Mucosa of descending colon (tissue), 3 donors: ENCODE measurements around the gene MYB. TPM values are rescaled to one million over a fixed set of nuclear protein-coding genes. Genes with fewer than 3 reads are reported as not detected.
"Not testable (repeated sequence)": the region's sequence is repeated elsewhere in the genome, so short reads cannot be mapped to it uniquely, and the experiment has no call there.

ENCODE experiments used
- ATAC-seq: fragments of 200-7000 bp; cut with Tn5 transposase; one replicate; pipeline ENCODE4 v1.9.1; 2020; ENCODE audit warnings: mild to moderate bottlenecking, moderate library complexity
- DNase-seq, 3 donors: peaks; one replicate each; pipeline ENCODE4 v3.0.0-alpha.2; 2020
- H3K36me3 ChIP-seq: fragments of 200-600 bp; one replicate; pipeline ENCODE4 v1.8.0; 2021; ENCODE audit warnings: low read depth, mild to moderate bottlenecking
- H3K4me1 ChIP-seq: fragments of 200-600 bp; one replicate; pipeline ENCODE4 v1.8.0; 2021; ENCODE audit warnings: low read depth, mild to moderate bottlenecking
- H3K4me3 ChIP-seq: fragments of 200-600 bp; one replicate; pipeline ENCODE4 v1.8.0; 2021; ENCODE audit warnings: mild to moderate bottlenecking
- H3K9me3 ChIP-seq: fragments of 200-600 bp; one replicate; pipeline ENCODE4 v1.8.0; 2021; ENCODE audit warnings: mild to moderate bottlenecking
- CTCF ChIP-seq: fragments of 200-600 bp; IDR thresholded peaks from one replicate; pipeline ENCODE4 v1.8.0; 2022; ENCODE audit warnings: antibody characterized with exemption, mild to moderate bottlenecking
- intact Hi-C, 2 donors: fragments of 100-400 bp; cut with DNase I in 1 of 2; cut with micrococcal nuclease in 1 of 2; formaldehyde crosslinking; loops; one replicate each; pipeline versions ENCODE4 v1.11.0 to v1.11.1; 2022; cut with DNase I, micrococcal nuclease
- total RNA-seq, 3 donors: library from RNA; stranded (reverse); fragmentation: NEBNext Ultra II Directional in 2 of 3; extraction: Animal tissue kit (Norgen Biotek cat#: 25700) in 2 of 3; gene quantifications; one replicate each; pipeline versions ENCODE4 v1.2.1 to v1.2.4, GENCODE V29; 2021 to 2023
- donor health status: DM: no; HTN: no; CAD: no; lungs with moderate emphysema.
- donor health status: DM: no; HTN: no; CAD: no.
- donor health status: DM: no; HTN: yes; CAD: no.

Gene MYB
- total RNA-seq, 3 donors from 2014 or later: 26.5 to 82.8 (median 56.3) TPM

GRCh38 chr6:135159531-135159930 lies 21.6 kb upstream of the MYB start:
- H3K36me3 ChIP-seq: no peaks in the 10 kb centered on the region
- H3K4me3 ChIP-seq: no peak overlapping the region
- no peak for TF ChIP-seq CTCF
- no peaks in the 10 kb centered on the region for H3K4me1 ChIP-seq
- H3K9me3 ChIP-seq: no peaks in the 10 kb centered on the region
- intact Hi-C loops: no loop called here
- DNase-seq: no peak
- ATAC-seq: no peak

GRCh38 chr6:135161411-135162395 lies 19.4 kb upstream of the MYB start:
- ATAC-seq (no peak), DNase-seq (no peak)
- H3K9me3 ChIP-seq: no peaks in the 10 kb centered on the region
- H3K36me3 ChIP-seq: no peaks in the 10 kb centered on the region
- no peak overlapping the region for H3K4me3 ChIP-seq
- H3K4me1 ChIP-seq: no peaks in the 10 kb centered on the region
- no peak for TF ChIP-seq CTCF
- intact Hi-C loops: no loop called here

GRCh38 chr6:135162678-135163439 lies 18.2 kb upstream of the MYB start:
- peak; percentile 57 for ATAC-seq
- intact Hi-C loops: no loop called here

GRCh38 chr6:135163440-135163738 lies 17.7 kb upstream of the MYB start:
- DNase-seq (no peak), ATAC-seq (no peak)
- Histone ChIP-seq H3K4me3 (no peak overlapping the region), H3K36me3 (no peaks in the 10 kb centered on the region), H3K4me1 (no peaks in the 10 kb centered on the region), H3K9me3 (no peaks in the 10 kb centered on the region)
- intact Hi-C loops: no loop called here
- TF ChIP-seq CTCF: no peak

More at GRCh38 chr6:135162678-135163439, 18.2 kb upstream of the MYB start:
- H3K9me3 ChIP-seq: no peaks in the 10 kb centered on the region
- no peaks in the 10 kb centered on the region for H3K4me1 ChIP-seq
- DNase-seq: peak in 2 of 3 donors; percentile 49 to 66
- no peak overlapping the region for H3K4me3 ChIP-seq
- TF ChIP-seq CTCF: peak; percentile 38
- H3K36me3 ChIP-seq: no peaks in the 10 kb centered on the region

- ATAC-seq, H3K9me3 ChIP-seq, H3K4me3 ChIP-seq, H3K36me3 ChIP-seq, DNase-seq, H3K4me1 ChIP-seq, intact Hi-C loops: not testable (repeated sequence)
Observed at GRCh38 chr6:135164387-135164786, 16.7 kb upstream of the MYB start.

DNA sequence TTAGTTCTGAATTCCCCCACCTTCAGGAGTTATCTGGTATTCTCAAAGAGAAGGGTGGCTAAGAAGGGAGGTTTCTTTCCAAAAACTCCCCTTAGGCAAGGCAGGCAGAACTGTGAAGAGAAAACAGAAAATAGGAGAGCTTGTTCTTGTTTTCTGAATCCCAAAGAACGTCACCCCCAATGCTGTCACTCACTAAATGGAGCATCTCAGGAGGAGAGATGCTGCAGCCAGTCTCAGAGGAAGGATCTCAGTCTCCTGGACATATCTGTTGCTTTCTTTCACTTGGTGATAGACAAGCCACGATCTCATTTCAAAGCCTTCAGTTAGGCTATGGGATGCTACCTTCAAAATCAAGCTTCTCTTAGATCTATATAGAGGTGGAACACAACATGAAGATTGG lies 16.1 kb upstream of the MYB start:
- Histone ChIP-seq H3K4me1 (no peaks in the 10 kb centered on the region), H3K9me3 (no peaks in the 10 kb centered on the region), H3K36me3 (no peaks in the 10 kb centered on the region), H3K4me3 (no peak overlapping the region)
- ATAC-seq (no peak), DNase-seq (no peak)
- intact Hi-C loops: no loop called here
- no peak for TF ChIP-seq CTCF
